OCI-LY3 (cell line): ENCODE results near the gene S100P.

Experiments used
- H2AFZ ChIP-seq: fragments of 200-600, 300-600 bp; shearing (Covaris generic); 2 replicates; pipeline ENCODE4 v1.6.0; 2014; ENCODE audit warnings: antibody characterized with exemption, low read depth, low read length
- H3K27ac ChIP-seq: fragments of 200-600, 300-600 bp; sonication (generic); 2 replicates; pipeline ENCODE4 v1.5.1; 2014; ENCODE audit warnings: mild to moderate bottlenecking, low read length, moderate library complexity, mixed read lengths
- H3K27me3 ChIP-seq: fragments of 200-600, 300-600 bp; sonication (generic); 2 replicates; pipeline ENCODE4 v1.6.1; 2014; ENCODE audit warnings: low read depth, low read length, mixed read lengths
- H3K36me3 ChIP-seq: fragments of 200-600, 300-600 bp; sonication (generic); replicated peaks from 2 replicates; pipeline ENCODE3; 2014; ENCODE audit warnings: low read depth, low read length, mixed read lengths
- H3K4me1 ChIP-seq: fragments of 300-600, 200-600 bp; sonication (generic); 2 replicates; pipeline ENCODE4 v1.6.1; 2014; ENCODE audit warnings: low read length, mixed read lengths
- H3K4me2 ChIP-seq: fragments of 200-600, 300-600 bp; sonication (generic); 2 replicates; pipeline ENCODE4 v1.6.1; 2014; ENCODE audit warnings: low read length, mixed read lengths
- H3K4me3 ChIP-seq: fragments of 300-600, 200-600 bp; sonication (generic); 2 replicates; pipeline ENCODE4 v1.5.1; 2014; ENCODE audit warnings: antibody characterized with exemption, mild to moderate bottlenecking, low read length, moderate library complexity
- H3K79me2 ChIP-seq: fragments of 300-600, 200-600 bp; shearing (Covaris generic); 2 replicates; pipeline ENCODE4 v1.6.1; 2014; ENCODE audit warnings: mild to moderate bottlenecking, low read length, mixed read lengths
- H3K9ac ChIP-seq: fragments of 300-600, 200-600 bp; shearing (Covaris generic); 2 replicates; pipeline ENCODE4 v1.6.0; 2014; ENCODE audit warnings: mild to moderate bottlenecking, low read length, moderate library complexity
- H3K9me3 ChIP-seq: fragments of 200-600, 300-600 bp; shearing (Covaris generic); 2 replicates; pipeline ENCODE4 v1.6.1; 2014; ENCODE audit warnings: low read length, mixed read lengths; ENCODE audit not compliant: insufficient read depth
- H4K20me1 ChIP-seq: fragments of 200-600, 300-600 bp; sonication (generic); 2 replicates; pipeline ENCODE4 v1.6.1; 2016; ENCODE audit warnings: low read length, mixed read lengths; ENCODE audit not compliant: insufficient read depth
- EZH2phosphoT487 ChIP-seq: fragments of 200-600 bp; shearing (Covaris generic); IDR thresholded peaks from 2 replicates; pipeline ENCODE4 v1.6.1; 2018; ENCODE audit warnings: antibody characterized with exemption, mixed run types, low read depth
- TF ChIP-seq, protein P1 (sequence below): fragments of 200-600, 300-600 bp; sonication (generic); IDR thresholded peaks from 2 replicates; pipeline ENCODE4 v1.5.1; 2014; ENCODE audit warnings: antibody characterized with exemption, low read length, low read depth

The S100P gene

DNA sequence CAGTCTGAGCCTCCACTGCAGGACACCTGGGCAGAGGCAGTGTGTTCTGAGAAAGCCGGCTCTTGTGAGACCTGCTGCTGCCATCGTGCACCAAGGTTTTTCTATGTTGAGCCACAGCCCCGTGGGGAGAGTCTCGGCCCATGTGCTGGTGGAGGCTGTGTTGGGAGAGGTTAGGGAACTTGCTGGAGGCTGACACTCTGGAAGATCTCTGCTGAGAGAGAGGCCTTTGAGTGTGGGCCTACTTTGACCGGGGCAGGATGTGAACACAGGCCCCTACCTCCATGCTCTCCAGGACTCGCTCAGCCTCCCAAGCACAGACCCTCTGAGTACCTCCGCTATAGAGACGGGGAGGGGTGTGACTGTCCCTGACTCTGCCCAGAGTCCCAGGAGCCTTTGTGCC, 1.3 kb upstream of the S100P start:
- Histone ChIP-seq H3K9ac (no peak overlapping the region), H4K20me1 (no peaks in the 10 kb centered on the region), H3K9me3 (no peaks in the 10 kb centered on the region), H2AFZ (no peak overlapping the region), H3K27me3 (no peaks in the 10 kb centered on the region), H3K4me3 (no peak overlapping the region), H3K4me1 (no peaks in the 10 kb centered on the region), H3K79me2 (no peaks in the 10 kb centered on the region), H3K27ac (no peak overlapping the region), H3K4me2 (no peak overlapping the region), H3K36me3 (no peaks in the 10 kb centered on the region)
- no peak for TF ChIP-seq EZH2phosphoT487
- TF ChIP-seq, protein P1, sequence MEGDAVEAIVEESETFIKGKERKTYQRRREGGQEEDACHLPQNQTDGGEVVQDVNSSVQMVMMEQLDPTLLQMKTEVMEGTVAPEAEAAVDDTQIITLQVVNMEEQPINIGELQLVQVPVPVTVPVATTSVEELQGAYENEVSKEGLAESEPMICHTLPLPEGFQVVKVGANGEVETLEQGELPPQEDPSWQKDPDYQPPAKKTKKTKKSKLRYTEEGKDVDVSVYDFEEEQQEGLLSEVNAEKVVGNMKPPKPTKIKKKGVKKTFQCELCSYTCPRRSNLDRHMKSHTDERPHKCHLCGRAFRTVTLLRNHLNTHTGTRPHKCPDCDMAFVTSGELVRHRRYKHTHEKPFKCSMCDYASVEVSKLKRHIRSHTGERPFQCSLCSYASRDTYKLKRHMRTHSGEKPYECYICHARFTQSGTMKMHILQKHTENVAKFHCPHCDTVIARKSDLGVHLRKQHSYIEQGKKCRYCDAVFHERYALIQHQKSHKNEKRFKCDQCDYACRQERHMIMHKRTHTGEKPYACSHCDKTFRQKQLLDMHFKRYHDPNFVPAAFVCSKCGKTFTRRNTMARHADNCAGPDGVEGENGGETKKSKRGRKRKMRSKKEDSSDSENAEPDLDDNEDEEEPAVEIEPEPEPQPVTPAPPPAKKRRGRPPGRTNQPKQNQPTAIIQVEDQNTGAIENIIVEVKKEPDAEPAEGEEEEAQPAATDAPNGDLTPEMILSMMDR, result no peak

DNA sequence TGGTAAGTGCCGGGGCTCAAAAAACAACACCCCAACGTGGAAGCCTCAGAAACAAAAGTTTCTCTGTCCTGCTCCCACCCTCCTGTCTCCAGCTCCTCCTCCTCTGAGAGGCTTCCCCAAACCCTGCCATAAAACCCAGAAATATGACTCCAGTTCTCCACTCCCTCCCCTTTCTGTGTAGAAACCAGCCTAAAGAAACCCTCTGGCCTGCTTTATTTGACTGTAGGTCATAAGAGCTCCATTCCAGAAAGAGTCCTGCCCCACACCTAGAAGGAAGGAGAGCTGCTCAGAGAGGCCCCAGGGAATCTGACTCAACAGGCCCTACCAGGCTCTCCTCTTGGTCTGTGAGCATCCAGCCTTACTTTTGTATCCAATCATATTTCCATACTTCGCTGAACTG, 872 bp upstream of the S100P start:
- Histone ChIP-seq H3K79me2 (no peaks in the 10 kb centered on the region), H3K9me3 (no peaks in the 10 kb centered on the region), H3K4me3 (no peak overlapping the region), H3K27ac (no peak overlapping the region), H3K36me3 (no peaks in the 10 kb centered on the region), H2AFZ (no peak overlapping the region), H3K4me1 (no peaks in the 10 kb centered on the region), H4K20me1 (no peaks in the 10 kb centered on the region), H3K27me3 (no peaks in the 10 kb centered on the region), H3K4me2 (no peak overlapping the region), H3K9ac (no peak overlapping the region)
- no peak for TF ChIP-seq EZH2phosphoT487
- TF ChIP-seq, protein P1, result no peak

DNA sequence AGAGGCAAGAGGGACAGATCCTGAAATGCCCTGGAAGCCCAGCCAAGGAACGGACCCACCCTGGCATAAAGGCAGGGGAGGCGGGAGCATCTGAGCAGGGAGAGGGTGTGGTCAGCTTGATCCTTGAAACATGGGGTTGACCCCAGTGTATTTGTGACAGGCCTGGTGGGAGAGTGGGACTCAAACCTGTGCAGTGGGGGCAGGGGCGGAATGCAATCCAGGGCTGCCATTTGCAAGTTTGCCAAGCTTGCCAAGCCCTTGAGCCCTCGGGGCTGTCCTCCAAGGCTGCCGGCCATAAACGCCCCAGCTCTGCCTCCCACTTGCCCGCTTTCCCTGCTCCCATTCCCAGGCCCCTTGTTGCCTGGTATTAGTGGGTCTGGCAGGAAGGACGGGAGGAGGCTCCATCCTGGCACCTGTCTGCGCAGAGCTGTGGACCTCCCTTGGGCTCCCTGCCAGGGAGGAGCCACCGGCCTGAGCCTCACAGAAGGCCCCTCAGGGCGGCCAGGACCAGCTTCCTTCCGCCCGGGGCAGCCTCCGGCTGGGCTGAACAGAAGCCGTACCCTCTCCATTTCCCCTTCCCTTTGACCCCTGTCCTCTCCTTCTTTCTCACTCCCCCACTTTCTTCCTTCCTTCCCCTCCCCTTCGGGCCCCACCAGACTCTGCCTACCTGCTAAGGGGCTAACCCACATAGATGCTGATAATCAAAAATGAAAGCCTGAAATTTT, 661 bp downstream of the S100P start:
- Histone ChIP-seq H2AFZ (no peak overlapping the region), H3K4me2 (no peak overlapping the region), H3K4me1 (no peaks in the 10 kb centered on the region), H3K9me3 (no peaks in the 10 kb centered on the region), H3K4me3 (no peak overlapping the region), H3K27me3 (no peaks in the 10 kb centered on the region), H3K9ac (no peak overlapping the region), H3K79me2 (no peaks in the 10 kb centered on the region), H3K36me3 (no peaks in the 10 kb centered on the region), H3K27ac (no peak overlapping the region), H4K20me1 (no peaks in the 10 kb centered on the region)
- TF ChIP-seq EZH2phosphoT487, result no peak
- TF ChIP-seq, protein P1, result no peak

DNA sequence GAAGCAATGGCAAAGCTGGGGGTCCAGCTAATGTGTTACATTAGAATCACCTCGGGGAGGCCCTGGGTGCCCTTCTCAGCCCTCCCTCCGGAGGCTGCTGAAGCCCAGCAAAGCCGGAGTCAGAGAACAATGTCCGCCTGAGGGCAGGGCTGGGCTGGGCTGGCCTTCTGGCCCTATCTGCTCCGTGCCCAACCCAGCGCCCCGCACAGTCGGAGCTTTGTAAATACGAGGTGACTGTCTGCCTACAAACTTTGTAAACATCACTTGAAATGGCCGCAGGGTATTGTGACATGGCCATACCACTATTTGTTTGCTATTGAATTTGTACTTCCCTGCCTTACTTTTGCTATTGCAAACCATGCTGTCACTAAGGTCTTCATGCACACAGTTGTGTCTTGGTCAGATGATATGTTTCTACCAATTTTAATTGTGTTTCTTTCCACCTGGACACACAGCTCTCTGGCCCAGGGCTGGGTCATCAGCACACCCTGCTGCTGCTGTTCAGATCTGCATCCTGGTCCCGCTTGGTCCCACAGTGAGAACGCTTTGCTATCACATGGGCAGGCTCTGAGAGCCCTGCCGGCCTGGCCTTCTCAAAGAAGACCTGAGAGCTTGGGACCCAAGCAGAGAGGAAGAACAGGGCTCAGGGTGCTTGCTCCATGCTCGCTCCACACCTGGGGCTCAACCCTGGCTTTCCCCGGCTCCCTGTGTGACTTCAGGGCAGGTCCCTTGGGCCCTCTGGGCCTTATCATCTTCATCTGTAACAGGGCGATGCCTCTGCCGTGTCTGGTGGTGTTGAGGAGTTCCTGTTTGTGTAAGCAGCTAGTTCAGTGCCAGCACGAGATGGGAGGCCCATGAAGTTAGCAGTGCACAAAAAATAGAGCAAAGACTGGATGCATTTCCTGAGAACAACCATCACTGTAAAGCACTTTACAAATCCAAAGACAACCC, 2.3 kb downstream of the S100P start:
- H3K9me3 ChIP-seq, result no peaks in the 10 kb centered on the region
- no peak overlapping the region for H3K9ac ChIP-seq
- no peaks in the 10 kb centered on the region for H3K27me3 ChIP-seq
- TF ChIP-seq, protein P1, result no peak
- TF ChIP-seq EZH2phosphoT487, result no peak
- no peaks in the 10 kb centered on the region for H3K79me2 ChIP-seq
- no peak overlapping the region for H3K27ac ChIP-seq
- no peaks in the 10 kb centered on the region for H3K4me1 ChIP-seq
- no peaks in the 10 kb centered on the region for H4K20me1 ChIP-seq
- H2AFZ ChIP-seq, result no peak overlapping the region
- no peaks in the 10 kb centered on the region for H3K36me3 ChIP-seq
- no peak overlapping the region for H3K4me3 ChIP-seq
- no peak overlapping the region for H3K4me2 ChIP-seq
